Measurements from ENCODE around the gene SCLT1.
"Not testable (repeated sequence)": the region's sequence is repeated elsewhere in the genome, so short reads cannot be mapped to it uniquely, and the experiment has no call there.

SCLT1 gene

DNA sequence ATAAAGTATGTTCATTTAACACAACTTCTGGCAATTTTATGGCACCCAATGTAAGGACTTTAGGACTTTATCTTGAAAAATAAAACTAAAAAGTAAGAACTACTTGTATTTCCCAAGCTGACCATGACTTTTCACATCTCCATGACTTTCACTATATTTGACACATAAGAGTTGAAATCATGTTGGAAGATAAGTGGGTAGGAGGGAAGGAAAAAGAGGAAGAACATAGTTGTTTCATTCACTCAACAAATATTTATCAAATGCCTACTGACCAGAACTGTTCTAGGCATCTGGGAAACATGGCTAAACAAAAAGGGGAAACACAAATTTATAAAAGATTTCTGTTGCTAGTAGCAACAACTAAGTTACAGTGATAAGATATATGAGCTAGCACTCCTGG is 16.0 kb downstream of the SCLT1 start:
- TF ChIP-seq, protein P1, sequence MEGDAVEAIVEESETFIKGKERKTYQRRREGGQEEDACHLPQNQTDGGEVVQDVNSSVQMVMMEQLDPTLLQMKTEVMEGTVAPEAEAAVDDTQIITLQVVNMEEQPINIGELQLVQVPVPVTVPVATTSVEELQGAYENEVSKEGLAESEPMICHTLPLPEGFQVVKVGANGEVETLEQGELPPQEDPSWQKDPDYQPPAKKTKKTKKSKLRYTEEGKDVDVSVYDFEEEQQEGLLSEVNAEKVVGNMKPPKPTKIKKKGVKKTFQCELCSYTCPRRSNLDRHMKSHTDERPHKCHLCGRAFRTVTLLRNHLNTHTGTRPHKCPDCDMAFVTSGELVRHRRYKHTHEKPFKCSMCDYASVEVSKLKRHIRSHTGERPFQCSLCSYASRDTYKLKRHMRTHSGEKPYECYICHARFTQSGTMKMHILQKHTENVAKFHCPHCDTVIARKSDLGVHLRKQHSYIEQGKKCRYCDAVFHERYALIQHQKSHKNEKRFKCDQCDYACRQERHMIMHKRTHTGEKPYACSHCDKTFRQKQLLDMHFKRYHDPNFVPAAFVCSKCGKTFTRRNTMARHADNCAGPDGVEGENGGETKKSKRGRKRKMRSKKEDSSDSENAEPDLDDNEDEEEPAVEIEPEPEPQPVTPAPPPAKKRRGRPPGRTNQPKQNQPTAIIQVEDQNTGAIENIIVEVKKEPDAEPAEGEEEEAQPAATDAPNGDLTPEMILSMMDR (IDR thresholded peaks at IDR 0.05; ENCODE audit: extremely low read depth, missing control alignments) = no peak
- DNase-seq (ENCODE audit: low spot score) = no peak

DNA sequence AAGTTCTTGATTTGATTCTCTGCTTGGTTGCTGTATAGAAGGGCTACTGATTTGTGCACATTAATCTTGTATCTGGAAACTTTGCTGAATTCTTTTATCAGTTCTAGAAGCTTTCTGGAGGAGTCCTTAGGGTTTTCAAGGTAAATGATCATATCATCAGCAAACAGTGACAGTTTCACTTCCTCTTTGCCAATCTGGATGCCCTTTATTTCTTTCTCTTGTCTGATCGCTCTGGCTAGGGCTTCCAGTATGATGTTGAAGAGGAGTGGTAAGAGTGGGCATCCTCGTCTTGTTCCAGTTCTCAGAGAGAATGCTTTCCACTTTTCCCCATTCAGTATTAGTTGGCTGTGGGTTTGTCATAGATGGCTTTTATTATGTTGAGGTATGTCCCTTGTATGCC is 23.8 kb downstream of the SCLT1 start:
- DNase-seq (ENCODE audit: low spot score) = not testable (repeated sequence)

- DNase-seq (ENCODE audit: low spot score) = no peak
Observed at GRCh38 chr4:129064717-129065116, 28.6 kb downstream of the SCLT1 start.

DNA sequence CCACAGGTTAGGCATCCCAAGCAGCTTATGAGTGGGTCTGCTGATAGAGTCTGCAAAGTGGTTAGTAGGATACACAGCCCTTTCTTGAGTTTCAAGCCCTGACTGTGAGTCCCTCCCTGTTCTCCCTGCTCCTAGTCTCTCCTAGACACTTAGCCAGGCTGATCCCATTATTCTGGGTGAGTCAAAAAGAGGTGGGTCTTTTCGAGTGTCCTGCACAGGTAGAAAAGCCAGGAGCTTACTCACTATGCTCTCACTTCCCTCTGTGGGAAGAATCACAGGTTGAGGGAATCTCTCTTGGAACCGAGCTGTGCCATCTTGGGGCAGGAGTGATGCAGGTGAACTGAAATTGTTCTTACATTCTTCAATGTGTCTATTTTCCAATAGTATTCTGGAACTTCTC is 29.7 kb downstream of the SCLT1 start:
- TF ChIP-seq, protein P1 (IDR thresholded peaks at IDR 0.05; ENCODE audit: extremely low read depth, missing control alignments) = no peak

More at GRCh38 chr4:129064717-129065116, 28.6 kb downstream of the SCLT1 start:
- TF ChIP-seq, protein P1 (IDR thresholded peaks at IDR 0.05; ENCODE audit: extremely low read depth, missing control alignments) = no peak

GRCh38 chr4:129062580-129062979 is 30.8 kb downstream of the SCLT1 start:
- TF ChIP-seq, protein P1 (IDR thresholded peaks at IDR 0.05; ENCODE audit: extremely low read depth, missing control alignments) = no peak
- DNase-seq (ENCODE audit: low spot score) = no peak

More for the DNA sequence above, 29.7 kb downstream of the SCLT1 start:
- no peak for DNase-seq (ENCODE audit: low spot score)

DNA sequence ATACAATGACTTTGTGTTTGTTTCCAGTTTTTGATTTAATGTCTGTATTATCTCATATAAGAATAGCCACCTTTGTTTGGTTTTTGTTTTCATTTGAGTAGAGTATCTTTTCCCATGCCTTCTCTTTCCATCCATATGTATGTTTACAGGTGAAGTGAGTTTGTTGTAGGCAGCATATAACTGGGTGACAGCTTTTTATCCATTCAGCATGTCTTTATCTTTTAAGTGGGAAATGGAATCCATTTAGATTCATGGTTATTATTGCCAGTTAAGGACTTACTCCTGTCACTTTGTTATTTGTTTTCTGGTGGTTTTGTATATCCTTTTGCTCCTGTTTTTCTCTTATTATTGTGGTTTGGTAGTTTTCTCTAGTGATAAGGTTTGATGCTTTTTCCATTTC is 34.3 kb downstream of the SCLT1 start:
- no peak for DNase-seq (ENCODE audit: low spot score)
- TF ChIP-seq, protein P1 (IDR thresholded peaks at IDR 0.05; ENCODE audit: extremely low read depth, missing control alignments) = no peak

- TF ChIP-seq, protein P1 (IDR thresholded peaks at IDR 0.05; ENCODE audit: extremely low read depth, missing control alignments) = no peak
- no peak for DNase-seq (ENCODE audit: low spot score)
Observed at GRCh38 chr4:129046055-129046959, 47.0 kb downstream of the SCLT1 start.

DNA sequence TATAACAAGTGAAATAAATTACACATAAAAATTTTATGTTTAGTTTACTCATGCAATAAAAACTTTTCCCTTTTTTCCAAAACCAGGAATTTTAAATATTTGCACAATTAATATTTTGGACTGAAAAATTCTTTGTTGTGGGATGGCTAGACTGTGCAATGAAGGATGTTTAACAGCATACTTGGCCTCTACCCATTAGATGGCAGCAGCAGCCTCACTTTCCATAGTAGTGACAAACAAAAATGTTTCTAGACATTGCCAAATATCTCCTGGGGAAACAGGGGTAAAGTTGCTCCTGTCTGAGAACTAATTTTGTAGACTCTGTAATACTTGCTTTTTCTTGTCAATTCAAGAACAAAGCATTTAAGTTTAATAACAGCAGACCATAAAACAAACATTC is 49.8 kb downstream of the SCLT1 start:
- DNase-seq (ENCODE audit: low spot score) = no peak

More for the DNA sequence above, 49.8 kb downstream of the SCLT1 start:
- TF ChIP-seq, protein P1 (IDR thresholded peaks at IDR 0.05; ENCODE audit: extremely low read depth, missing control alignments) = no peak

All from GM20000 (cell line).